Measurements from ENCODE around the gene C5AR2.
"Not testable (repeated sequence)": the region's sequence is repeated elsewhere in the genome, so short reads cannot be mapped to it uniquely, and the experiment has no call there.

C5AR2 gene

GRCh38 chr19:47331931-47332547 is at the start of gene C5AR2:
Gene C5AR2, plus strand, starts transcription at chr19:47332175. Its CDS starts 8,625 bp downstream, at chr19:47340800.
- DNase-seq, result peak; percentile 35

GRCh38 chr19:47283405-47284059 is 48.4 kb upstream of the C5AR2 start:
- no peak for DNase-seq

GRCh38 chr19:47284324-47284899 is 47.6 kb upstream of the C5AR2 start:
- DNase-seq, result no peak

GRCh38 chr19:47296036-47296435 is 35.9 kb upstream of the C5AR2 start:
- DNase-seq, result peak; percentile 62

- DNase-seq, result not testable (repeated sequence)
Measured at GRCh38 chr19:47300867-47301266, 31.1 kb upstream of the C5AR2 start.

- DNase-seq, result no peak
Measured at GRCh38 chr19:47302249-47302648, 29.7 kb upstream of the C5AR2 start.

- DNase-seq, result no peak
Measured at GRCh38 chr19:47303966-47304365, 28.0 kb upstream of the C5AR2 start.

- peak; percentile 49 for DNase-seq
Measured at GRCh38 chr19:47305309-47305751, 26.6 kb upstream of the C5AR2 start.

- DNase-seq, result no peak
Measured at GRCh38 chr19:47306303-47306702, 25.7 kb upstream of the C5AR2 start.

GRCh38 chr19:47309038-47309437 is 22.9 kb upstream of the C5AR2 start:
- DNase-seq, result no peak

GRCh38 chr19:47309608-47310007 is 22.4 kb upstream of the C5AR2 start, which contains the start of gene C5AR1:
Gene C5AR1, plus strand, starts transcription at chr19:47309861. Its CDS starts 35 bp downstream, at chr19:47309896.
- DNase-seq, result no peak

- DNase-seq, result no peak
Measured at GRCh38 chr19:47310323-47310722, 21.7 kb upstream of the C5AR2 start.

GRCh38 chr19:47310819-47311218 is 21.2 kb upstream of the C5AR2 start:
- DNase-seq, result no peak

- DNase-seq, result no peak
Measured at GRCh38 chr19:47312366-47313006, 19.5 kb upstream of the C5AR2 start.

GRCh38 chr19:47313754-47314295 is 18.1 kb upstream of the C5AR2 start:
- DNase-seq, result no peak

- peak; percentile 37 for DNase-seq
Measured at GRCh38 chr19:47315125-47315821, 16.7 kb upstream of the C5AR2 start.

- no peak for DNase-seq
Measured at GRCh38 chr19:47316513-47316912, 15.5 kb upstream of the C5AR2 start.

- DNase-seq, result no peak
Measured at GRCh38 chr19:47319923-47320871, 11.8 kb upstream of the C5AR2 start.

GRCh38 chr19:47321630-47322029 is 10.3 kb upstream of the C5AR2 start:
- no peak for DNase-seq

GRCh38 chr19:47322058-47322457 is 9.9 kb upstream of the C5AR2 start:
- DNase-seq, result no peak

GRCh38 chr19:47323409-47323808 is 8.6 kb upstream of the C5AR2 start:
- DNase-seq, result no peak

- no peak for DNase-seq
Measured at GRCh38 chr19:47323872-47324271, 8.1 kb upstream of the C5AR2 start.
